ENCODE results near the gene DUSP15.
"Not testable (repeated sequence)": the region's sequence is repeated elsewhere in the genome, so short reads cannot be mapped to it uniquely, and the experiment has no call there.

Gene DUSP15

DNA sequence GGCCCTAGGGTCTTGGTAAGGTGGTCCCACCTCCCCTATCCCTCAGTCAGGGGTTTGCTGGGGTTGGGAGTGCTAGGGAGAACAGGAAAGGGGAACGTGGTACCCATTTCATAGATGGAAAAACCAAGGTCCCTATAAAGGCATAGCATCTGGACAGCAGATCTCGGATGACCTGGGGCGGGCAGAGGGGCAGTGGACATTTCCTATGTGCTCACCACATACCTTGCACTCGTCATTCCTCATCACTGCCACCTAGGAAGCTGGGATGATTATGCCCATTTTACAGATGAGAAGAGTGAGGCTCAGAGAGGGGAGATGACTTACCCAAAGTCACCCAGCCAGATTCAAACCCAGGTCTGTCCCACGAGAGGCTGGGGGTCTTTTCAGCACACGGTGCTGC lies 39.1 kb downstream of the DUSP15 start:
- H3K4me1 ChIP-seq (ENCODE audit: low read depth, poor library complexity, severe bottlenecking), result peaks cover 30% of the 10 kb centered on the region
- no peak overlapping the region for H3K9ac ChIP-seq
- H3K4me3 ChIP-seq (IDR thresholded peaks at IDR 0.05; ENCODE audit: insufficient read depth, low read depth, low read length), result no peak overlapping the region
- no peaks in the 10 kb centered on the region for H3K79me2 ChIP-seq (ENCODE audit: insufficient read depth, low read depth)
- H3K27ac ChIP-seq, result no peak overlapping the region
- H3K27me3 ChIP-seq (ENCODE audit: insufficient read depth, low read depth), result no peaks in the 10 kb centered on the region
- H3K4me2 ChIP-seq, result no peak overlapping the region
- no peaks in the 10 kb centered on the region for H4K20me1 ChIP-seq (ENCODE audit: insufficient read depth)
- TF ChIP-seq, protein P1, sequence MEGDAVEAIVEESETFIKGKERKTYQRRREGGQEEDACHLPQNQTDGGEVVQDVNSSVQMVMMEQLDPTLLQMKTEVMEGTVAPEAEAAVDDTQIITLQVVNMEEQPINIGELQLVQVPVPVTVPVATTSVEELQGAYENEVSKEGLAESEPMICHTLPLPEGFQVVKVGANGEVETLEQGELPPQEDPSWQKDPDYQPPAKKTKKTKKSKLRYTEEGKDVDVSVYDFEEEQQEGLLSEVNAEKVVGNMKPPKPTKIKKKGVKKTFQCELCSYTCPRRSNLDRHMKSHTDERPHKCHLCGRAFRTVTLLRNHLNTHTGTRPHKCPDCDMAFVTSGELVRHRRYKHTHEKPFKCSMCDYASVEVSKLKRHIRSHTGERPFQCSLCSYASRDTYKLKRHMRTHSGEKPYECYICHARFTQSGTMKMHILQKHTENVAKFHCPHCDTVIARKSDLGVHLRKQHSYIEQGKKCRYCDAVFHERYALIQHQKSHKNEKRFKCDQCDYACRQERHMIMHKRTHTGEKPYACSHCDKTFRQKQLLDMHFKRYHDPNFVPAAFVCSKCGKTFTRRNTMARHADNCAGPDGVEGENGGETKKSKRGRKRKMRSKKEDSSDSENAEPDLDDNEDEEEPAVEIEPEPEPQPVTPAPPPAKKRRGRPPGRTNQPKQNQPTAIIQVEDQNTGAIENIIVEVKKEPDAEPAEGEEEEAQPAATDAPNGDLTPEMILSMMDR (conservative IDR thresholded peaks at IDR 0.05; ENCODE audit: low read depth, low read length), result no peak
- no peaks in the 10 kb centered on the region for H3K36me3 ChIP-seq (ENCODE audit: insufficient read depth)
- no peak overlapping the region for H2AFZ ChIP-seq (ENCODE audit: low read depth)

DNA sequence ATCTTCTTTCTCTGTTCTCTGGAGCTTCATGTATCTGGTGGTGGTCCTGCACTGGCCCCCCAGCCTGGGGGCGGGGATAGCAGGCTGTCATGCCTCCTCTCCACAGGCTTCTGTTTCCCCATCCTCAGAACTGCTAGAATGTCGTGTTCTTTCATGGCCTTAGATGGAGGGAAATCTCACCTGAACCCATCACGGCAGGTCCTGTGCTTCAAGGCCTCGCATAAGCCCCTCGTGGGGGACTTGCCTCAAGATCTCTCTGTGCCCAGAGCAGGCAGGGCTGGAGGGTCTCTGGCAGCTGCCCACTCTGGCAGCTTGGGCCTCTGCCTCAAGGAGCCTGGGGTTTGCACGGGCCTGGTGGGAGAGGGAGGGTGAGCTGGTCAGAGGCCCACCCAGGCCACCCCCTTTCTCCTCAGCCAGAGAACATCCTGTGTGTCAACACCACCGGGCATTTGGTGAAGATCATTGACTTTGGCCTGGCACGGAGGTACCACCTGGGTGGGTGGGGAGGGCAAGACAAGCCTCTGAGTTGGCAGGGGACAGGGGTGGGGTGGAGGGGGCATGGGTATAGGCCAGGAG lies 39.8 kb downstream of the DUSP15 start:
- Histone ChIP-seq H3K4me1 (ENCODE audit: low read depth, poor library complexity, severe bottlenecking) (peaks cover 23% of the 10 kb centered on the region), H3K27ac (no peak overlapping the region)

DNA sequence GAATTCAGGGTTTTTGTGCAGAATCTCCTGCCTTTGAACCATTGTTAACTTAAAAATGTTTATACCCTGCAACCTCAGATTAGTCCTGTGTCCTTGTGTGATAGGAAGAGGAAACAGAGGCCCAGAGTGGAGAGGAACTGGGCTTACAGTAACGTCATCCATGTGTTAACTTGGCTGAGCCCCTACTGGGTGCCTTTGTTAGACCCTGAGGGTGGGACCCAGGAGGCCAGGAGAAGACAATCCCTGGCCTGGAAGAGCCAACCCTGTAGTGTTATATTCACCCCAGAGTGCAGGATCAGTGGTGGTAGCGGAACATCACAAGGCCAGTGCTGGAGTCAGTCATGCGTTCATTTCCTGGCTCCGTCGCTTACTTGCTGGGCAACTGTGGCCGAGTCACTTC lies 40.6 kb downstream of the DUSP15 start:
- no peaks in the 10 kb centered on the region for H3K27me3 ChIP-seq (ENCODE audit: insufficient read depth, low read depth)
- no peaks in the 10 kb centered on the region for H4K20me1 ChIP-seq (ENCODE audit: insufficient read depth)
- no peak overlapping the region for H3K4me2 ChIP-seq
- peaks cover 15% of the 10 kb centered on the region for H3K4me1 ChIP-seq (ENCODE audit: low read depth, poor library complexity, severe bottlenecking)
- H3K9ac ChIP-seq, result no peak overlapping the region
- H2AFZ ChIP-seq (ENCODE audit: low read depth), result no peak overlapping the region
- no peaks in the 10 kb centered on the region for H3K79me2 ChIP-seq (ENCODE audit: insufficient read depth, low read depth)
- H3K4me3 ChIP-seq (IDR thresholded peaks at IDR 0.05; ENCODE audit: insufficient read depth, low read depth, low read length), result no peak overlapping the region
- no peaks in the 10 kb centered on the region for H3K36me3 ChIP-seq (ENCODE audit: insufficient read depth)
- no peak overlapping the region for H3K27ac ChIP-seq
- TF ChIP-seq, protein P1 (conservative IDR thresholded peaks at IDR 0.05; ENCODE audit: low read depth, low read length), result no peak

More for the DNA sequence above, 39.8 kb downstream of the DUSP15 start:
- Histone ChIP-seq H3K4me2 (no peak overlapping the region), H3K9ac (no peak overlapping the region), H3K36me3 (ENCODE audit: insufficient read depth) (no peaks in the 10 kb centered on the region), H3K27me3 (ENCODE audit: insufficient read depth, low read depth) (no peaks in the 10 kb centered on the region), H2AFZ (ENCODE audit: low read depth) (no peak overlapping the region), H4K20me1 (ENCODE audit: insufficient read depth) (no peaks in the 10 kb centered on the region), H3K79me2 (ENCODE audit: insufficient read depth, low read depth) (no peaks in the 10 kb centered on the region), H3K4me3 (IDR thresholded peaks at IDR 0.05; ENCODE audit: insufficient read depth, low read depth, low read length) (no peak overlapping the region)
- TF ChIP-seq, protein P1 (conservative IDR thresholded peaks at IDR 0.05; ENCODE audit: low read depth, low read length), result no peak

DNA sequence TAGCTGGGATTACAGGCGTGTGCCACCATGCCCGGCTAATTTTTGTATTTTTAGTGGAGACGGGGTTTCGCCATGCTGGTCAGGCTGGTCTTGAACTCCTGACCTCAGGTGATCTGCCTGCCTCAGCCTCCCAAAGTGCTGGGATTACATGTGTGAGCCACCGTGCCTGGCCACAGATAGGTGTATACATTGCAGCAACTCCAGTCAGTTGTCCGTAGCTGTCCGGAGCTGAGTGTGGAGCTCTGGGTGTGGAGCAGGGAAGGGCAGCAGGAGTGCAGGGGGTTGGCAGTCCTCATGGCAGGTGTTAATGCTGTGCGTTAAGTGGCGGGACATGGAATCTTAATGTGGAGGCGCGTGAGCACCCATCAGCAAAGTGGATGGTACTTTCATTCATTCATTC lies 42.3 kb downstream of the DUSP15 start:
- H3K9ac ChIP-seq; H3K36me3 ChIP-seq (ENCODE audit: insufficient read depth); H3K27ac ChIP-seq; H3K4me3 ChIP-seq (IDR thresholded peaks at IDR 0.05; ENCODE audit: insufficient read depth, low read depth, low read length); H3K27me3 ChIP-seq (ENCODE audit: insufficient read depth, low read depth); H3K4me2 ChIP-seq; H3K79me2 ChIP-seq (ENCODE audit: insufficient read depth, low read depth); H2AFZ ChIP-seq (ENCODE audit: low read depth); H4K20me1 ChIP-seq (ENCODE audit: insufficient read depth): not testable (repeated sequence)
- H3K4me1 ChIP-seq (ENCODE audit: low read depth, poor library complexity, severe bottlenecking), result peaks cover 14% of the 10 kb centered on the region

DNA sequence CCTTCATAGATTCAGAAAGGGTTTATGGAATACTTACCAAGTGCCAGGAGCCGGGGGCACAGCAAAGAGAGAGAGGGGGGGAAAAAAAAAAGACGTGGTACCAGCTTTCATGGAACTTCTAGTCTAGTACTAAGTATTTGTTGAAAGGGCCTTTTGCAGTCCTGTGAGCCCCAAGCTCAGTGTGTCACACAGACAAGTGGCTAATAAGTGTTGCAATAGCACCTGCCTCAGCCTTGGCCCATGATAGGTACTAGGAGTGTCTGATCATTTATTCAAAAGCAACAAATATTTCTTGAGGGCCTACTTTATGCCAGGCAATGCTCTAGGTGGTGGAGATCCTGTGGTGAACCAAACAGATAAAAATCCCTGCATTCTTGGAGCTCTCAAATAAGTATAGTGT lies 43.3 kb downstream of the DUSP15 start:
- Histone ChIP-seq H3K4me2 (no peak overlapping the region), H3K27me3 (ENCODE audit: insufficient read depth, low read depth) (peaks cover 2% of the 10 kb centered on the region; the same call in 1 of the 2 replicates), H4K20me1 (ENCODE audit: insufficient read depth) (no peaks in the 10 kb centered on the region), H3K79me2 (ENCODE audit: insufficient read depth, low read depth) (no peaks in the 10 kb centered on the region), H3K36me3 (ENCODE audit: insufficient read depth) (no peaks in the 10 kb centered on the region), H3K27ac (no peak overlapping the region), H2AFZ (ENCODE audit: low read depth) (no peak overlapping the region), H3K4me3 (IDR thresholded peaks at IDR 0.05; ENCODE audit: insufficient read depth, low read depth, low read length) (no peak overlapping the region), H3K9ac (no peak overlapping the region), H3K4me1 (ENCODE audit: low read depth, poor library complexity, severe bottlenecking) (peaks cover 20% of the 10 kb centered on the region)
- TF ChIP-seq, protein P1 (conservative IDR thresholded peaks at IDR 0.05; ENCODE audit: low read depth, low read length), result no peak
